Measurements from ENCODE around the gene AMH.
"Not testable (repeated sequence)": the region's sequence is repeated elsewhere in the genome, so short reads cannot be mapped to it uniquely, and the experiment has no call there.

Gene AMH

DNA sequence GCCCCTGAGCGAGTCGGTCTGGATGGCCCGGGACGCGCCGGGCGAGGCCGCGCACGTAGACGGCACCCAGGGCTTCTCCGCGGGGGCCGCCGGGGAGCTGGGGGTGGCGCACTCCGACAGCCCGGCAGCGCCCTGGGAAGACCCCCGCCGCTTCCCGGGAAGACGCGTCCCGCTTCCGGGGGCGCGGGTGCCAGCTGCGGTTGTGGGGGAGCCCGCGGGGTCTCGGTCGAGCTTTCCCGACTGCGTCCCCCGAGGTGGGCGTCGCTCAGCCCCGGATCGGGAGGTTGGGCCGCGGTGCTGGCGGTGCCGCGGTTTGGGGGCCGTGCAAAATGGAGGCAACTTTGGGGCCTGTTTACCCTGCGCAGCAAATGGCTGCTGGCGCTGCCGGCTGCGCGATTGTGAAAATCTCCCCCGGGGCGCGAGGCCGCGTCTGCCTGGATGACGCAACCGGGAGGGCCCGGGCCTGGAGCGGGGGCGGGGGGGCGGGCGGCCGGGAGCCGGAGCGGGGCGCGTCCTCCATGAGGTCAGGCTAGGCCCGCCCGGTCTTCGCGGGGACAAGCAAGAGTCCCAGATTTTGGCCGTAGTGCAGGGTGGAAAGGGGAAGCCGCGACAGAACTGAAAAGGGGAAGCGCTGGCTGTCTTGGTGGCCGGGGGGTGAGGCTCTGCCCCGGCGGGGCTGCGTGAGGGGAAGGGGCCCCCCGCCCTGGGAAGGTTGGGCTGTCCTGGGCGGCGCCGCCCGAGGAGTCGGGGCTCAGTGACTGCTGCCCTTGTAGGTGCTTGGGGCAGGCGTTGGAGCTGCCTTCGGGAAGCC lies 21.5 kb downstream of the AMH start:
- DNase-seq: peak; percentile 63

DNA sequence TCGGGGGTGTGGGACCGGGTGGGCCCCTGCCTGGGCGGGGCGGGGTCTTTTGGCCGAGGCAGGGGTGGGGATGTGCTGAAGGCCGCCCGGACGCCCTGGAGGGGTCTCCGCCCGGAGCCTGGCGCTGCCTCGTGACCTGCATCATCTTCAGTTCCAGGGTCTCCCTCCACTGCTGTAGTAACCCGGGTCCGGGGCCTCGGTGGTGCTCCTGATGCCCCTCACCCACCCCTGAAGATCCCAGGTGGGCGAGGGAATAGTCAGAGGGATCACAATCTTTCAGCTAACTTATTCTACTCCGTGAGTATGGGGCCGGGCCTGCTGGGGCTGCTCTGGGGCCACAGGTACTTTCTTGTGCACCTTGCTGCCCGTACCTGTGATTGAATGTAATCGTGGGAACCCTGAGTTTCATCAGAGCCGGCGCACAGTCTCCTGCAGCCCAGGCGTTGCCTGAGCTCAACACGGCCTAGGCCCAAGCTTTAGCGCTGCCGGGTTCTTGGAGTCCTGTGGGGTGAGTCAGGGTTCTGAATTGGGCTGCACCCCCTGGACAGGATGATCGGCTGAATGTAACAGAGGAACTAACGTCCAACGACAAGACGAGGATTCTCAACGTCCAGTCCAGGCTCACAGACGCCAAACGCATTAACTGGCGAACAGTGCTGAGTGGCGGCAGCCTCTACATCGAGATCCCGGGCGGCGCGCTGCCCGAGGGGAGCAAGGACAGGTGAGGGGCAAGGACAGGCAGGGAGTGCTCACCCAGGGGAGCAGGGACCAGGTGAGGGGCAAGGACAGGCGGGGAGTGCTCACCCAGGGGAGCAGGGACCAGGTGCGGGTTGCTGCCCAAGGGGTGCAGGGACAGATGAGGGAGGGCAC lies 22.3 kb downstream of the AMH start:
- peak; percentile 34 for DNase-seq

DNA sequence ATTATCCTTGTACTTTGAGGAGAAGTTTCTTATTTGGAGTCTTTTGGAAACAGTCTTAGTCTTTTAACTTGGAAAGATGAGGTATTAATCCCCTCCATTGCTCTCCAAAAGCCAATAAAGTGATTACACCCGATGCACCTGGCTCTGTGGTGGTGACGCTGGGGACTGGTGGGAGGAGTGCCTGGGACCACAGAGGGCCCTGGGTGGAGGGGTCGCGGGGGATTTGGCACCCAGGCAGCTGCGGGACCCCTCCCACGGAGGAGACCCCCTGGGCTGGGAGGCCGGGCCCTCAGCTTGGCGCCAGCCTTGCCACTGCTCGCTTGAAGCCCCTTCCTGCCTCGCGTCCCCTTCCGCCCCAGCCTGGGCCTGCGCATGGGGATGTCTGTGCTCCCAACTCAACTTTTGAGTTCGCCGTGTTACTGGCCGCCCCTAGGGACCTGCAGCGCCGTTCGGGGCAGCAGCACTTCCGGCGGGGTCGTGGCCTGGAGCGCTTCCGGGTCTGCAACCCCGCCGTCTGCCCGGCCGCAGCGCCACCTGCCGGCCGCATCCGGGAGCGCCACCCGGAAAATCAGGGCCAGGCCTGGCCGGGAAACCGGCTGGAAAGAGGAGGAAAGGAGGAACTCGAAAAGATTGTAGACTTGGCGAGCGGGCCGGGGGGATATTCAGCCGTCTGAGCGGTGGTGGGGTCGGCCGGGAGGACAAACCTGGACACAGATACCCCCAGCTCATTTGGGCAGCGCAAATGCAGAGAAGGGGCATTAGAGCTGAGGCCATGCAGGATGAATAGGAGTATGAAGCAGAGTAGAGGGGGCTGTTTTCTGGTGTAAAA lies 24.4 kb downstream of the AMH start:
- peak; percentile 80 for DNase-seq

DNA sequence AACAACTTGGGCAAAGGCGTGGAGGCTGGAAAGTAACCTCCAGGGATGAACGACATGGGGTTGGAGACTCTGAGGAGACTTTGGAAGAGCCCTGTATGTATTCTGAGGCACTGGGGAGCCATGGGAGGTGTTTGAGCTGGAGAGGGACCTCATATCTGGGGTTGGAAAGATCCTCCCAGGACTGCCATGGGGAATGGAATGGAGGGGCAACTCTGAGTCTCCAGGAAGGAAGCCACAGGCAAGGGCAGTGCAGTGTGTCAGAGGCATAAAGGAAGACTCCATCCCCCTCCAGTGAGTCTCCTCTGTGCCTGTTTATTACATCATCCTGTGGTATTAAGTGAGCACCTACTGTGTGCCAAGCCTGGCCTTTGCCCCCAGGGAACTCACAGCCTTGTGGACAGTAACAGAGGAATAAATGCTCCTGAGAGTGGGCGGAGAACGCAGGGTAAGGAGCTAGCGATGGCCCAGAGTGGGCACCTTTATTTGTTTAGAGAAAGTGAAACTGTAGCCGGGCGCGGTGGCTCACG lies 25.1 kb downstream of the AMH start:
- no peak for DNase-seq

DNA sequence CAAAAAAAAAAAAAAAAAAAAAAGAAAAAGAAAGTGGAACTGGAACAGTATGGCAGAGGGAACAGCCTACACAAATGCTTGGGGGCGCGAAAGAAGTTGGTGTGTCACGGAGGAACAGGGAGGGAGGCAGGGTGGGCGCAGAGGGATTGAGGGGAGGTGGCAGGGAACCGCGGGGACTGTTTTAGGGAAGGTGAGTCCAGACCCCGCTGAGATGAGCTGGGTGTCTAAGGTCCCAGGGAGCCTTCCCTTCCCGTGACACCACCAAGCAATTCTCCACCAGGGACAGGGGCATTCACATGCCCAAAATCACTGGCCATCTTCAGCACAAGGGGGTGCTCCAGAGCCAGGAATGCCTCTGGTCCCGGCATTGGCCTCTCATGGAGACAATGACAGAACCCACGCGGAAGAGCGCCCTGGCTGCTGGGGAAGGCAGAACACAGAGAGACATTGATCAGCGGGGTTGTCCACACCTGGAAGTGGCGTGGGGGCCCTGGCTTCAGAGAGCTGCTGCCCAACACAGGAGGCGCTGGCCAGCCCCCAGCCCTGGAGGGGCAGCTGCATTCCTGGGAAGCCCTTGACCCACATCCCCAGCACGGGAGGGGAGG lies 25.9 kb downstream of the AMH start:
- DNase-seq: peak; percentile 44

DNA sequence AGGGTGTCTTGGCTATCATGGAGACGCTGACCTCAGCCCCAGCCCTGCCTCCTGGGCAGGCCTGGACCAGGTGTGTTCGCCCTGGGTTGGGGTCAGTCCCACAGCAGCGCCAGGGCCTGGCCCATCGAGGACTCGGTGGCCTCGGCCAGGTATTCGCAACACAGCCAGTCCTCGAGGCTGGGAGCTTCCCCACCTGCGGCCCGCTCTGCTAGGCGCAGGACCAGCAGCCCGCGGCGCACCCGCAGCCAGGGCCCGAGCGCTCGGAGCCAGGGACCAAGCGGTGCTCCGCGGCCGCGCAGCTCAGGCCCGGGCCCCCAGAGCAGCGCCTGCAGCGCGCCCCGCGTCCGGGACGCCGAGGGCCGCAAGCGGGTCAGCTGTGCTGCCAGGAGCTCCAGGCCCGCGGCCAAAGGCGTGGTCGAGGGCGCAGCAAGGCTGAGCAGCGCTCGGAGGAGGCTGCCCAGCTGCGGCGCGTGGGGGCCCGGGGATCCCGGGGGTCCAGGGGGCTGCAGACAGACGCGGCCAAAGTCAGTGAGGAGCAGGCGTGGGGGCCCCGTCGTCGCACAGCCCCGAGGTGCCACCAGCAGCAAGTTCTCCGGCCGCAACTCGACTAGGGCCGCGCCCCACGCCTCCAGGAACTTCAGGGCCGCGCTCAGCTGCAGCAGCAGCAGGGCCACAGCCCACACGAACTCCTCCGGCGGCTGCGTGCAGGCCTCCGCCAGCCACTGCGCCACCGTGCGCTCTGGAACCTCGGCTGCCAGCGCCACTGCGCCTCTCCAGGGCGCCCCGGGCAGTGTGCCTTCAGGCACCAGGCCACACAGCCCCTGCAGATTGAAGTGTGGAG lies 26.7 kb downstream of the AMH start:
- no peak for DNase-seq

DNA sequence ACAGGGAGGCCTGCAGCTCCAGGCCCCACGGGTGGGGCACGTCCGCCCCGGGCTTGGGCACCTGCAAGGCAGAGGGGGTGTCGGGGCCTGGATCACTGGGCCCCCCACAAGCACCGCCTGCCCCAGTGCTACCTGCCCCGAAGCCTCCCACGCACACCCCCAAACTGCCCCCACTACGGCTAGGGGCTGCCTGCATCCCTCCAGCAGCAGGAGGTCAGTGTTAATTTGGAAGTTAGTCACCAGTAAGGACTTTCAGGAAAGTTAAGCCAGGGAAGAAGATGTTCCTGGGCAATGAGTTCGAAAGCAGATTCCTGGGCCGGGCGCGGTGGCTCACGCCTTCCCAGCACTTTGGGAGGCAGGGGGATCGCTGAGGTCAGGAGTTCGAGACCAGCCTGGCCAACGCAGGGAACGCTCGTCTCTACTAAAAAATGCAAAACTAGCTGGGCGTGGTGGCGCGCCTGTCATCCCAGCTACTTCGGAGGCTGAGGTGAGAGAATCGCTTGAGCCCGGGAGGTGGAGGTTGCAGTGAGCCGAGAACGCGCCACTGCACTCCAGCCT lies 27.4 kb downstream of the AMH start:
- no peak for DNase-seq

DNA sequence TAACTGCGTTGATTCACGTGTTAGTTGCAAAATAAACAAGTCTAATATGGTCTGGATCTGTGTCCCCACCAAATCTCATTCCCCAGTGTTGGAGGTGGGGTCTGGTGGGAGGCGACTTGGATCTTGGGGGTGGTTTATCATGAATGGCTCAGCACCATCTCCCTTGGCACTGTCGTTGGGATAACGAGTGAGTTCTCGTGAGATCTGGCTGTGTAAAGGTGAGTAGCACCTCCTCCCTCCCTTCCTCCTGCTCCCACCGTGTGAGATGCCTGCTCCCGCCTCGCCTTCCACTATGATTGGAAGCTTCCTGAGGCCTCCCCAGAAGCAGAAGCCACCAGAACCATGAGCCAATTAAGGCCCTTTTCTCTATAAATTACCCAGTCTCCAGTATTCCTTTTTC lies 28.0 kb downstream of the AMH start:
- no peak for DNase-seq

DNA sequence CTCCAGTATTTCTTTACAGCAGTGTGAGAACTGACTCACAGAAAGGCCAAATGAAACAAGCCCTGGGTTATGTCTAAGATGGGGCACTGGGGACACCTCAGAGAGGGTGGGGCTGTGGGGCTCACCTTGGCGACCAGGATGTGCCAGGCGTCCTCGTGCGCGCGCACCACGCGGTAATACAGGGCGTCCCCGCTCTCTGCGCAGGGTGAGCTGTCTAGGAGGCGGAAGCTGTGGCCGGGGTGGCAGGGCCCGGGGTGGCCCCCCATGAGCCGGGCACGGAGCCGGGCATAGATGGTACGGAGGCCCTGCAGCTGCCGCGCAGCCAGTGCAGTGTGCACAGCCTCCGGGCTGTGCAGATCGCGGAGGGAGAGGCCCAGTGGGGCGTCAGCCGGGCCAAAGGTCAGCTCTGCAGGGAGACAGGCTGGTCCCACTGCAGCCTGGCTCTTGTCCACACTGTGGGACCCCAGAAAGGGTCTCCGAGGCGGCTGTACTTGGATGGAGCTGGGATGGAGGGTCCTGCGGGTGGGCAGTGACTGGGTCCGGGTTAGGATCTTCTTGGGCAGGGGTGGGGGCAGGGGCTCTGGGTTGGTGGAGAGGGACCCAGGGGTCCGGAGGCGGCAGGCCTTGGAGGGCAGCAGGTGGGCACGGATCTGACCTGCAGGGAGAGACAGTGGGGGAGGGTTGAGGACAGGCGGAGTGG lies 29.5 kb downstream of the AMH start:
- no peak for DNase-seq

DNA sequence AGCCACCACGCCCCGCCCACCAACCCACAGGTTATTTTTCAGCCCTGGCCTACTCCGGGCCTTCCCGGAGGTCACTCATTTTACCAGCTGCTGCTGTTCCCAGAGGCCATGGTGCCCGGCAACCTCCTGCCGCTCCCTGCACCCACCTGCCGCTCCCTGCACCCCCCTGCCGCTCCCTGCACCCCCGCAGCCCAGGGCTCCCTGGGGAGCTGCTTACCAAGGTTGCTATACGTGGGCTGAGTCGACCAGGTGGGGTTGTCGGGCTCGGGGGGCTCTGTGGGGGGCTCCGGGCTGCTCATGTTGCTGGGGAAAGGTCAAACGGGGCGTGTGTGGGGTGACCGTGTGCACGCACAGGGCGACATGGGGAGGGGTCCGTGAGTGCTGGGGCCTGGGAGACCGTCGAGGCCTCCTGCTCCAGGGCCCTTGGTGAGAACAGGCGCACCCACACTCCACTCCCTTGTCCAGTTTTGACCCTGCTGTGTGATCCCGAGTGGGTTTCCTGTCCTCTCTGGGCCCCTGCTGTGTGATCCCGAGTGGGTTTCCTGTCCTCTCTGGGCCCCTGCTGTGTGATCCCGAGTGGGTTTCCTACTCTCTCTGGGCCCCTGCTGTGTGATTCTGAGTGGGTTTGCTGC lies 31.6 kb downstream of the AMH start:
- no peak for DNase-seq

DNA sequence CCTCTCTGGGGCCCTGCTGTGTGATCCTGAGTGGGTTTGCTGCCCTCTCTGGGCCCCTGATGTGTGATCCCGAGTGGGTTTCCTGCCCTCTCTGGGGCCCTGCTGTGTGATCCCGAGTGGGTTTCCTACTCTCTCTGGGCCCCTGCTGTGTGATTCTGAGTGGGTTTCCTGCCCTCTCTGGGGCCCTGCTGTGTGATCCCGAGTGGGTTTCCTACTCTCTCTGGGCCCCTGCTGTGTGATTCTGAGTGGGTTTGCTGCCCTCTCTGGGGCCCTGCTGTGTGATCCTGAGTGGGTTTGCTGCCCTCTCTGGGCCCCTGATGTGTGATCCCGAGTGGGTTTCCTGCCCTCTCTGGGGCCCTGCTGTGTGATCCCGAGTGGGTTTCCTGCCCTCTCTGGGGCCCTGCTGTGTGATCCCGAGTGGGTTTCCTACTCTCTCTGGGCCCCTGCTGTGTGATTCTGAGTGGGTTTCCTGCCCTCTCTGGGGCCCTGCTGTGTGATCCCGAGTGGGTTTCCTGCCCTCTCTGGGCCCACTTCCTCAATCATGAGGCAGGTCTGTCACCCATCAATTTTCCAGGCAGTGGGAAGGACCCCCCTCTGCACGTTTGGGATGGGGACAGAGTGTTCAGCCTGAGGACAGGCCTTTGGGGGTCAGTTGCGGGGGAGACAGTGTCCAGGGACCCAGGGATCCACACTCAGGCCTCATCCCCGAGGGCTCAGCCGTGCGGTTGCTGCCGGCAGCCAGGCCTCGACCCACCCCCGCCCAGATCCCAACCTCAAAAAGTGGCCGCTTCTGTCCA lies 32.3 kb downstream of the AMH start:
- DNase-seq: not testable (repeated sequence)

DNA sequence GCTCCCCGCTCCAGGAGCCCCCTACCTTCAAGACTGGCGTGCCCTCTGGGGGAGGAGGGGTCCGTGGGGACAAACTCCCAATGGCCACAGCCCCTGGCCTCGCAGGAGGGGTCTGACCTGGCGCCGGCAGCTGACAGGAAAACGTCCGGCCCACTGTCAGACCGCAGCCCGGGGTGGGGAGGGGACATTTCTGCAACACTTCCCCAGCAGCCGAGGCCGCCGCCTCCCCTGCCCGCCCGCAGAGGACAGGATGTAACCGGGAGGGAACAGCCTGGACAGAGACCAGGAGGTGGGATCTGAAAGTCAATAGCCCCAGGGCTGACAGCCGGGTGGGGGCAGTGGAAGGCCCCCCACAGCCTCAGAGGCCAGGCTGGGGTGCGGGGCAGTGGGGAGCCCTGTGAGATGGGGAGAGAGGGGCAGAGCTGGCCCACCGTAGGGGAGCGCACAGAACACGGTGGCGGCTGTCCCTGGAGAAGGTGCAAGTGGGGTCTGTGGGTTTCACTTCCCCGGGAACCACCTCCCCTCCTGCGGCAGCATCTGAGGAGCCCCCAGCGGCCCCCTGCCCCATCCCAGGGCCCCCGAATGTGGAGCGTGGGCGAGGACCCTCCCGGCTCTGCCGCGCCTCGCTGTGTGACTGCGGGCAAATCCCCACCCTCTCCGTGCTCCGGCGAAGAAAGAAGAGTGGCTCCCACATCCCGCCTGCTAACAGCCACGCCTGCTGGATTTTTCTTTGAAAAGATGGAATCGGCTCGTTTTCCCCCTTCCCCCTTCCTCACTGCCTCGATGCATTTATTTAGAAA lies 33.1 kb downstream of the AMH start, which contains the start of gene PEAK3:
Gene PEAK3 (minus strand): TSS at position 114 of the 800 bp plus-strand sequence. CDS start 1,244 bp downstream, outside the sequence.
- peak; percentile 56 for DNase-seq

DNA sequence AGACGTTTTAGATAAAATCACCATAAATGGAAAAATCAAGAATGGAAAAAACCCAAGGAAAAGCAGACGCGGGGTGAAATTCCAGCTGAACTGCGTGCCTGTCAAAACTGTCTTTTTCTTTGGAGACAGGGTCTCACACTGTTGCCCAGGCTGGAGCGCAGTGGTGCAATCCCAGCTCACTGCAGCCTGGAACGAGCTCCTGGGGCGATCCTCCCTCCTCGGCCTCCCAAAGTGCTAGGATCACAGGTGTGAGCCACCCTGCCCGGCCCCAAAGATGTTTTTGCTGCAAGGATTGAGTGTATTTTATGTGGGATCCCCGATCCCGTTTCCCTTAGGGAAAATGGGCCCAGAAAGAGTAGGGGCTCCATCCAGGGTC lies 33.7 kb downstream of the AMH start:
- no peak for DNase-seq

DNA sequence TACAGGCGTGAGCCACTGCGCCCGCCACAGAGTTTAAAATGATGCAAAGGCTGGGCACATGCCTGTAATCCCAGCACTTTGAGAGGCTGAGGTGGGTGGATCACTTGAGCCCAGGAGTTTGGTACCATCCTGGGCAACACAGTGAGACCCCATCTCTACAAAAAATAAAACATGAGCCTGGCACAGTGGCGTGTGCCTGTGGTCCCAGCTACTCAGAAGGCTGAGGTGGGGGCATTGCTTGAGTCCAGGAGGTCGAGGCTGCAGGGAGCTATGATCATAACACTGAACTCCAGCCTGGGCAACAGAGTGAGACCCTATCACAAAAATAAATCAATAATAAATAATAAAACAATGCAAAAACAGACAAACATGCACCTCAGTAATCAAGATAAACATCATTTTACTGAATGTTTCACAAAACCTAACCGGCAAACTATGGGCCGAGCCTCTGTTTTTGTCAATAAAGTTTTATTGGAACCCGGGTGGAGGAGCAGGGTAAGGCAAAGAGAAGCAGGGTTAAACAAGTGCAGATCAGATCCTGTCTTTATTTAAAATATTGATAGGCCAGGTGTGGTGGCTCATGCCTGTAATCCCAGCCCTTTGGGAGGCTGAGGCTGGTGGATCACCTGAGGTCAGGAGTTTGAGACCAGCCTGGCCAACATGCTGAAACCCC lies 34.8 kb downstream of the AMH start:
- no peak for DNase-seq

DNA sequence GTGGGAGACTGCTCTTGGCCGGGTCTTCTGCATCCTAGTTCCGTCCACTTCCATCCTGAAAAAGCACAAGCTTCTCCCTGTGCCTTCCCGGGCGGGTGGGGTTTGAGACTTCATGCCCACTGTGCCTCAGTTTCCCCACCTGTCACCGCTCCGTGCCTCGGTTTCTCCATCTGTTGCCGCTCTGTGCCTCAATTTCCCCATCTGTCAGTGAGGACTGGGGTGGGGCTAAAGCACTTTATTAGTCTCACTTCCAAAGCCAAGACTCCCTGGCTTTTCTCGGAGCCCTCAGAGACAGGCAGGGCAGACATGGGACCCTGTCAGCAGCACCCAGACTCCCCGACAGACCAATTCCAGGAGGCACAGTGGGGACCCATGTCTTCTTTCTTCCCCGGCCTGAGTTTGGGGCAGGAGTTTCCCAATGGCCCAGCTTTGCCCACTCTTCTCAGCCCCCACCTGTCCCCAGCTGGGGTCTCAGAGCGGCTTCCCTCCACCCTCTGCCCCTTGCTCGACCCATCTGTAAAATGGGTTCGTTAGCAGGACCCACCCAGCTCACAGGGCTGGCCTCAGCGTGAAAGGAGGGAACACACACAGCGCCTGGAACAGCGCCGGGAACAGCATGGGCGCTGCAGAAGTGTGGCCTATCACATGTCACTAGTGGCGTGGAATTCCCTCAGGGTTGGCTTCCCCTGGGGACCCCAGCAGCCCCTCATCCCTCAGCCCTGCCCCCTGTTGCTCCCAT lies 37.4 kb downstream of the AMH start:
- no peak for DNase-seq

DNA sequence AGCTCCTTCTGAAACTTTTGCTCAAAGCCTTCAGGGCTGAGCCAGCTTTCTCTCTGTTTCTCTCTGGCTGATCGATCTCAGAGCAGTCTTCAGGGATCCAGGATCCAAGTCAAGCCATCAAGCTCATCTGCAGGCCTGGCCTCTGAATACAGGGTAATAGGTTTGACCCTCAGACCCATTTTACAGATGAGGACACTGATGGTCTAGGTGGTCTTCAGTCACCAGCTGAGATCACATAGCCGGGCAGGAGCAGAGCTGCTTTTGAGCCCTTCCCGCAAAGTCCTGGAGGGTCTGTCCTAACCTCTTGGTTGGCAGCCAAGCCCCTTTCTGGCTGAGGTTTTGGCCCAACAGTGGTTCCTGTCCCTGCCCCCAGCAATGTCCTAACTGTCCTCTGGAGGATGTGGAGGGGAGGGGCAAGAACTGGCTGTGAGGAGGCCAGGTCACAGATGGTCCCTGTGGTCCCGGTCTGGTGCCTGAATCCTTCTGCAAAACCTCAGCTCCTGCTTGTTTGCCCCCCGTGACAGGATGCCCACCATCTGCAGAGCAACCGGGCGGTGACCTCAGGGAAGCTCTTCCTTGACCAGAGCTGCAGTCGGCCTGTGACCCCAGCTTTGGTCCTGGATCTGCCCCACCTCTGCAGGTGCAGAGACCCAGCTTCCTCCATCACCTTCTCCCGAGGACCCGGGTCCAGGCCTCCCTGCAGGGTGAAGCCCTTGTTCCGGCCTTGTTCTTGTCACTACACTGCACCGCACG lies 38.6 kb downstream of the AMH start:
- no peak for DNase-seq
